HL-60/S4 treated with retinoic acid at 250 ng/mL for 4 days and 3 days (cell line): ENCODE results near the gene VAT1.

Experiments used
- in situ Hi-C: fragments of 300-500 bp; cut with MboI; formaldehyde crosslinking; loops from 2 replicates; pipeline ENCODE4 v1.7.0; 2022; ENCODE audit warnings: low sequenced_read_pairs

Gene VAT1

DNA sequence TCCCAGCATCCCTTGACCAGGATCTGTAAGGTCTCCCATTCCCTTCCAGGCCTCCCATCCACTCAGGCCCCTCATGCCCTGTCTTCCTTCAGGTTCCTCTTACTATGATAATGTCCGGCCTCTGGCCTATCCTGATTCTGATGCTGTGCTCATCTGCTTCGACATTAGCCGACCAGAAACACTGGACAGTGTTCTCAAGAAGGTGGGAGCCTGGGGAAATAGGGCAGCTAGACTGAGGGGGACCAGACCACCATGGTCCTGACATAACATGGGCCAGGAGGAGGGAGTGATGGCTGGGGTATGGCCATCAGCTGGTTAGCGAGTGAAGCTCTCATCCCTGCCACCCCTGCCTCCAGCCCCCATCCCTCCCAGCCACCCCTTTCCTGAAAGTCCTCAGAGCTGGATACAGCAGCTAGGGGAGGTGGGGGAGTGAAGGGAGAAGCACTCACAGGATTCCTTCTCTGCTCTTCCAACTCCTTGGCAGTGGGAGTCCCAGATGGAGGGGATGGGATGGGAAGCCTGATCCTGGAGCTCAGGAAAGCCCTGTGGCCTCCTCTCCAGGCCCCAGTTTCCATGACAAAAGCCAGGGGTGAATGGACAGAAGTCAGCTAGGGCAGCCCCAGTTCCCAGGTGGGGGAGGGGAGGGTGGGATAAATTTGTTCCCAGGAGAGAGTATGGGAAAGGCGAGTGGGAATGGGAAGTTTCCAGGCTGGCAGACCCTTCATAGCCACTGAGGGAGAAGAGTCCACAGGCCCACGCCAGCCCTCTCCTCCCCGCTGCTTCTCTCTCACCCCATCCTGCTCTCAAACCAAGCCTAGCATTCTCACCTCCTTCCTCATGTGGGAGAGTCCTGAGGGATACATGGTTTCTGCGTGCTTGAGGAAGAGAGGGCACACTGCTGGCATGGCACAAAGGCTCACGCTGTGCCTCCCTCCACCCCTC is 5.2 kb upstream of the VAT1 start:
- in situ Hi-C loops, result no loop called here

DNA sequence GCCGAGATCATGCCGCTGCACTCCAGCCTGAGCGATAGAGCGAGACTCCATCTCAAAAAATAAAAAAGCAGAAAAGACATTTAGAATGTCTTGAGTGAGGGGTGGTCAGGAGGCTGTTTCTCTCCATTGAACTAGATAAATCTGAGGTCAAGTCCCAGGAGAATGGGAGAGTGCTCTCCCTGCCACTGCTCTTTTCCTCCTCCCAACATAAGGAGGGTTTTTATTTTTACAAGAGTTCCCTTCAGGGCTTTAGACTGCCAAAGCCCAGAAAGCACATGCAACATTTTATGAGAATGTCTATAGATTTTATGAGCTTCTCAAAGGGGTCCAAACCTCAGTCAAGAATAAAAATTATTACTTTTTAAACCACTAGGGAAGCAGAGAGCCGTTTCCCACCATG is 4.4 kb upstream of the VAT1 start:
- in situ Hi-C loops, result no loop called here

DNA sequence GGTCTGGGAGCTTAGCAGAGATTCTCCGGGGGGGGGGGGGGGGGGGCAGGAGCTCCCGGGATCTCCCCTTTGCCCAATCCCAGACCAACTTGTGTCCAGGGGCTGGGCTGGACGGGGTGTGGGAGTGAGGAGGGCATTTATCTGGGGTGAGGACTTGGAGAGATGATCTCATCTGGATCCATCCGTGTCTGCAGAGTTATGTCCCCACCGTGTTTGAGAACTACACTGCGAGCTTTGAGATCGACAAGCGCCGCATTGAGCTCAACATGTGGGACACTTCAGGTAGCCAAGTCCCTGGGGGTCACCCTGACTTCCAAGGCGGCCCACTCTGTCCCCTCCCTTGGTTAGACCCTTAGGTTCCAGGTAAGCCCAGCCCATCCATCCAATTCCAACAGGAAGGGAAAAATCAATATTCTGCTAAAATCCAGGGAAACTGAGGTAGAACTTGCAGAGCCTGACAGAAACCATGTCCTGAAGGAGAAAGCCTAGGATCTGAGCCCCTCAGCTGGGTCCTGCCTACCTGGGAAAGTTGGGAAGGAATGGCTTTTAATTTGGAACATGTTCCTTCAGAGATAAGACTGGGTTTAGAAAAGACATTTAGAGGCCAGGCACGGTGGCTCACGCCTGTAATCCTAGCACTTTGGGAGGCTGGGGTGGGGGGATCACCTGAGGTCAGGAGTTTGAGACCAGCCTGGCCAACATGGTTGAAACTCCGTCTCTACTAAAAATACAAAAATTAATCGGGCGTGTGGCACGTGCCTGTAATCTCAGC is 3.8 kb upstream of the VAT1 start:
- in situ Hi-C loops, result no loop called here

DNA sequence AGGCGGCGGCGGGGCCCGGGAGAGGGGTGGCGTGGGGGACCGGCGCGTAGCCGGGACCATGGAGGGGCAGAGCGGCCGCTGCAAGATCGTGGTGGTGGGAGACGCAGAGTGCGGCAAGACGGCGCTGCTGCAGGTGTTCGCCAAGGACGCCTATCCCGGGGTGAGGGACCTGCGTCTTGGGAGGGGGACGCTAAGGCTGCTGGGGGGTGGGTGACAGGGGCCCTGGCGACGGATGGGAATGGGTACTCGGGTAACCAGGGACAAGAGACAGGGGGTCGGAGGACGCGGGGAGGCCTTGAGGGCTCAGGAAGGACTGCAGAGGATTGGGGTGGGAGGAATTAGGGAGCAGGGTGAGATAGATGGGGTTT is 3.1 kb upstream of the VAT1 start:
- in situ Hi-C loops, result no loop called here

DNA sequence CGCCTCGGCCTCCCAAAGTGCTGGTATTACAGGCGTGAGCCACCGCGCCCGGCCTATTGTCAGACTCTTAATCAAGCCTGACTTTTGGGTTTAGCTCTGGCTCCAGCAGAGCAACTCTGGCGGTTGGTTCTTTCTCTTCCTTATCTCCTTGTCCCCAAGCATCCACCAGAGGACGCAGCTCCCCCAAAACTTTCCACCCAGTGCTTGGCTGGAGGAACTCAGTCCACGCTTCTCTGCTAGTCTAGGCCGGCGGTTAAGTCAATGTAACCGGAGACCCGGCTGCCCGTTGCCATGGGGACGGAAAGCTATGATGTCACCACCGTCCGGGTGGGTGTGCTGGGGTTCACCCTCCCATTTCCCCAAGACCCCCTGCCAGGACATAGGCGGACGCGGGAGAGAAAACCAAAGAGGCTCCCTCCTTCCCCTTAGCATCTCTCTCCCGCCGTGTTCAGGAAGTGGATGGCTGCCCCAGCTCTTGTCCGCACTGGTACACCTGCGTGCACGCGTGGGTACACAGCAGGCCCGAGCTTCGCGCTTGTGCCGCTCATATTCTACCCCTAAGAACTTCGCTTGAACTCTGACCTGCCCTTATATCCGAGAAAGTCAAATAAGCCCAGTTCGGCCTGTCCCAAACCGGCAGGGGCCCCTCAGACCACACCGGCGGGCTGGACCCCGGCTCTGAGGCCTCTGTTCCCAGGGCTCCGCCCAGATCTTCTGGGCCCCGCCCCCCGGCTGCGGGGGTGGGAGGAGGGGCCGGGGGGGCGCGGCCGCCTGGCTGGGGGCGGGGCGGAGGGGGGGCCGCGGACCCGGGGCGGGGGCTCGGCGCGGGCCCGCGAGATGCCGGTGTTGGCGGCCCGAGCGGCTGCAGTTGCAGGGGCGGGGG is 2.5 kb upstream of the VAT1 start, which contains the start of gene RND2:
RND2 (plus strand) TSS at position 825 of the 883 bp plus-strand sequence. CDS start 117 bp downstream, outside the sequence.
- in situ Hi-C loops, result loop anchor here (25.0 kb wide), 1 partner anchor 288 kb away; no protein-coding TSS in a partner anchor

DNA sequence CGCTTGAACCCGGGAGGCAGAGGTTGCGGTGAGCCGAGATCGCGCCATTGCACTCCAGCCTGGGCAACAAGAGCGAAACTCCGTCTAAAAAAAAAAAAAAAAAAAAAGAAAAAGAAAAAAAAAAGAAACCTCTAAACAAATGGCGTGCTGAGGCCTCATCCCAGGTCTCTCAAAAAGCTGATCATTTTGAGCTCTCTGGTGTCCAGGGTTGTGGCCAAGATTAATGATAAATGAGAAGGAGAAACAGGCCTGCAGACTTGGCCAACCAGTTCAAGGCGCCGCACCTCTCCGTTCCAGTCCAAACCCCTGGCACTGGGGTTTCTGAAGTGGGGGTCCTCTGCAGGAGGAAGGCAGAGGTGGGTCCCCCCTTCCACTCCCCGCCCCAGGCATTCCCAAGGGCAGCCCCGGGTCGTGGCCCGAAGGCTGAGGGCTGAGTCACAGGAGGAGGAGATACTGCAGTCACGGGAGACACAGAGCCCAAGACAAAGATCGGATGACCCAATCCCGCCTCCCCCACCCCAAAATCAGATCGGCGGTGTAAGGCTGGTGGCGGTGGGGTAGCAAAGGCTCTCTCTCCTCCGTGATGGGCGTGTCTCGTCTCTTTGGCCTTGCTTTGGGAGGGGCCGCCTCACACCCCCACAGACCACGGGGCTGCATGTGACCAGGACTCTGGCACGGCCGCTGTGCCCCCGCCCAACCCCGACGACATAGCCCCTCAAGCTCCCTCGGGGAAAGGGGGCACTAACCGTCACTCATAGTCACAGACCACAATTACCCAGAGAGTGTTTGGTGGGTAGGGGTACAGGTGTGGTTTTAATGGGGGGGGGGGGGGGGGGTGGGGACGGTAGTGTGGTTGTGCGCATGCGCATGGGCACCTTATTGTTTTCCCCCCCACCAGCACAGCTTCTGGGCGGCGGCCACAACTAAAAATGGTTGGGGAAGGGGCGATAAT is 1.1 kb downstream of the VAT1 start:
- in situ Hi-C loops, result loop anchor here (25.0 kb wide), 1 partner anchor 291 kb away; no protein-coding TSS in a partner anchor

DNA sequence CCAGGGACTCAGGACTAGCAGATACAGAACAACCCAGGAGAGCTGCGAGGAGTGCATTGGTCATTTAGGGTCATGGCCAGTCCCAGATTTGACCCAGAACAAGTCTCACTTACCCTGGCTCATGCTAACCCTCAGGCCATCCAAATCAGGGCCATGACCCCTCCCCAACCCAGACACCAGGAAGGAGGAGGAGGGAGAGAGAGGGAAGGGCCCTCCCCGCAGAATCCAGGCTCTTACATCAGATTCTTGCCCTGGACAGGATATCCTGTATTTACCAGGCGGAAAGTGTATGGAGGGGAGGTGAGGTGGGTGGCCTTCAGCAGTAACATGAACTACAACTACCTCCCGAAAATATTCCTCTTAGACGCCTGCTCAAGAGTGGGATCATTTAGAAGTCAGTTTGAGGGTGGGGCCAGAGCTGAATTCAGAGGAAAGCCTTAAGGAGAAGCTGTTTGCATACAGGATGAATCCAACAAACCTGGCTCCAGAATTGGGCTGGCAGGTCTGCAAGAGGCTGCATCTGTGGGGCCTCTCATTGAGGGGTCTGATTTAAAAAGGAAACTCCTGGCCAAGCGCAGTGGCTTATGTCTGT is 2.1 kb downstream of the VAT1 start:
- in situ Hi-C loops, result loop anchor here (25.0 kb wide), 1 partner anchor 292 kb away; no protein-coding TSS in a partner anchor

- in situ Hi-C loops, result loop anchor here (25.0 kb wide), 1 partner anchor 293 kb away; no protein-coding TSS in a partner anchor
These were observed 2.8 kb downstream of the VAT1 start for GRCh38 chr17:43019418-43019817.

- in situ Hi-C loops, result loop anchor here (25.0 kb wide), 1 partner anchor 293 kb away; no protein-coding TSS in a partner anchor
These were observed 3.3 kb downstream of the VAT1 start for GRCh38 chr17:43018932-43019331.

DNA sequence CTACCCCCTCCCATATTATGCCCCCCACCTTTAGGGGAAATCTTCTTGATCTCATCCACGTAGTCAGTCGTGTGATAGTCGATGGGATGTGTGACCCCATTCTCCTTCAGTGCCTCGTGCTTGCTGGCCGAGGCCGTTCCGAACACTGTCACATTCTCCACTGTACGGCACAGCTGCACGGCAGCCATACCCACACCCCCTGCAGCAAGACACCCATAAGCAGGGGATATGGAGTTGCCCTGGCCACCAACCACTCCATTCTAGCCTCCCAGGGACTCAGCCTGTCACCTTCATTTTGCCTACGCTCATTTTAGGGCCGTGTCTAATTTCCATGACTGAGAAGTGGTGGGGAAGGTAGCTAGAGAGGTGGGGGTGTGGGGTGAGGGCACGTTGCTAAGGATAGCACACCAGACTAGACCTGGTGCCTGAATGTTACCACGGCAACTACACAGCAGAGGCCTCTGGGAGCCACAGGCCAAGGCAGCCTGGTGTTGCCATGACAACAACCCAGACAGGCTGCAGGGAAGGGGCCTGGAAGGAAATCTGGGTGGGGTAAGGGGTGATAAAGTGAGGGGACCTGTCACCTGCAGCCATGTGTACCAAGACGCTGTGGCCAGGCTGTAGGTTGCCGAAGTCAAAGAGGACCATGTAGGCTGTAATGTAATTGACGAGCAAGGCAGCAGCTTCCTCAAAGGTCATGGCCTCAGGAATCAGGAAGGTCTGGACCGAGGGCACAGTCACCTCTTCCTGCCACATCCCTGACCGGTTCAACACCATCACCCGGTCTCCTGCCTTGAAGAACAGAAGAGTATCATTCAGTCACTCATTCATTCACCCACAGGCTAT is 4.0 kb downstream of the VAT1 start:
- in situ Hi-C loops, result loop anchor here (25.0 kb wide), 1 partner anchor 294 kb away; no protein-coding TSS in a partner anchor

- in situ Hi-C loops, result loop anchor here (25.0 kb wide), 1 partner anchor 296 kb away; no protein-coding TSS in a partner anchor
These were observed 6.0 kb downstream of the VAT1 start for GRCh38 chr17:43016216-43016615.

DNA sequence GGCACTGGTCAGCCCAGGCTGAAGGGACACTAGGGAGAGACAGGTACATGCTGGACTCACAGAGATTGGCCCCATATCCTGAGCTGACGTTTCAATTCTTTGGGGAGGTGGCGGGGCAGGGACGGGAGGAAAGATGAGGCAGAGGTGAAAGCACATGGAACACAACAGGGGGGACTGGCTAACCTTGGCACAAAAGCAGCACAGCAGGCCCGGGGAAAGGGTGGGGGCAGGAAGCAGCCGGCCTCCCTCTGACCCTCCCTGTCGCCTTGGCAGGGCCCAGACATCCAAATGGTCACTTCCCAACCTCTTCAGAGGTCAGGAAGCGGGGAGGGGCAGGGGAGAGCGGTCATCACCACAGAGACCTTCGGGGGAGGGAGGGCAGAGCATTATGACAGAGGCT is 6.6 kb downstream of the VAT1 start:
- in situ Hi-C loops, result loop anchor here (25.0 kb wide), 1 partner anchor 297 kb away; no protein-coding TSS in a partner anchor

DNA sequence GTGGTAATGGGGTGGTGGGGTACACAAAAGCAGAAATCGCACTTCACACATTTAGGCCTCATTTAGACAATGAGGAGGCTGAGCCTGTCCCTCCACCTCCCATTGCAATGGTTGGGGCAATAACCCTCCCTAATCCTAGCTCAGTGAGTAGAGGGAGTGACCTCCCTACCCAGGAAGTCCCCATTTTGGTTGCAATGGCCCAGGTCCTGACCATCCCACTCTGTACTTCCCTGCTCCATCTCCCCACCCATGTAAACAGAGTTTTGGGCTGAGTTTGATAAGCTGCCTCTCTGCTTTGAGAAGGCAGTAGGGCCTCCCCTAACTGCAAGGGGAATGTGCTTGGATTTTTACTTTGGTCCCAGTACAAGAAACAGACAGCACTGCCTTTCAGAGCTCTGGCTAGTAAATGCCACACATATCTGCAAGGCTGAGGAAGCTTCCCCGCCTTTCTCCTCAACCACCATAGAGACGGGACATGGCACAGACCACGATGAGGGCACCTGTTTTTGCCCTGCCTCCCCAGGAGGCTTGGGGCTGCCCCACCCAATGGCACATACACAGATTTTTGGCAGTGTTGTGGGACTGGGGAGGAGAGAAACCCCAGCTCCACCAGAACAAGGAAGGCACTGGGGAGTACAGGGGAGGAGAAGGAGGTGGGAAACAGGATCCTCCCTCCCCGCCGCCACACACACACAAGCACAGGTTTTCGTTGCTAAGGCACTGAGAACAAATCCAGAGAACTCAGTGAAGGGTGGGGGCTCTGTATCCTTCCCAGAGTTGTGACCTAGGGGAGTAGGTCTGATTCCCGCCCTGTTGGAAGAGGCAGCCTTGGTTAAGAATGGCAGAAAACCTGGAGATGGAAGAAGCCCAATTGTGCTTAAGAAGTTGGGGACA is 7.3 kb downstream of the VAT1 start:
- in situ Hi-C loops, result loop anchor here (25.0 kb wide), 1 partner anchor 297 kb away; no protein-coding TSS in a partner anchor

GRCh38 chr17:43014020-43014648 is 8.1 kb downstream of the VAT1 start:
- in situ Hi-C loops, result loop anchor here (25.0 kb wide), 1 partner anchor 298 kb away; no protein-coding TSS in a partner anchor

DNA sequence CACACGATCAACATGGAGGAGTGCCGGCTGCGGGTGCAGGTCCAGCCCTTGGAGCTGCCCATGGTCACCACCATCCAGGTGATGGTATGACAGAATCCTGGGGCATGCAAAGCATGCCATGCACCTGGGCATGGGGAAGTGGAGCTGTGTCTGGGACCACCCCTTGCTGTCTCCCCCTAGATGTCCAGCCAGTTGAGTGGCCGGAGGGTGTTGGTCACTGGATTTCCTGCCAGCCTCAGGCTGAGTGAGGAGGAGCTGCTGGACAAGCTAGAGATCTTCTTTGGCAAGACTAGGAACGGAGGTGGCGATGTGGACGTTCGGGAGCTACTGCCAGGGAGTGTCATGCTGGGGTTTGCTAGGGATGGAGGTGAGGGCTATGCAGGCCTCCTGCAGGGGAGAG is 8.9 kb downstream of the VAT1 start:
- in situ Hi-C loops, result loop anchor here (25.0 kb wide), 1 partner anchor 299 kb away; no protein-coding TSS in a partner anchor
